SK-N-SH (cell line): ENCODE results near the gene AFAP1L1. TPM values are rescaled to one million over a fixed set of nuclear protein-coding genes. Genes with fewer than 3 reads are reported as not detected.
A peak's percentile ranks its signal among the peaks of the same experiment; 100 is the strongest.

ENCODE experiments used
- CTCF ChIA-PET: fragments of 300-600, 350-600 bp; formaldehyde crosslinking; extraction: SDS; loops from one replicate; lab custom pipeline; 2021; lab: Yijun Ruan, JAX
- POLR2A ChIA-PET: fragments of 350-600 bp; sonication (Branson Sonifier 250); formaldehyde crosslinking; extraction: SDS; loops from one replicate; lab custom pipeline; 2020; ENCODE audit warnings: antibody characterized with exemption, inconsistent platforms; lab: Yijun Ruan, JAX
- DNase-seq: peaks from one replicate; pipeline ENCODE4 v3.0.0; 2012
- H2AFZ ChIP-seq: fragments of 200-600 bp; sonication (generic); 2 replicates; pipeline ENCODE4 v1.8.1; 2016; ENCODE audit warnings: antibody characterized with exemption, mild to moderate bottlenecking, low read depth
- H3F3A ChIP-seq: fragments of 200-600 bp; sonication (generic); replicated peaks from 2 replicates; pipeline ENCODE3; 2016; ENCODE audit warnings: antibody characterized with exemption, mild to moderate bottlenecking; ENCODE audit not compliant: insufficient read depth
- H3K27ac ChIP-seq, 2 experiments: fragments of 200-500 bp in 1 of 2; fragments of 200-600 bp in 1 of 2; sonication (Bioruptor generic) in 1 of 2; sonication (generic), shearing (Covaris generic) in 1 of 2; 2 replicates each; pipeline versions ENCODE4 v1.5.1 to v1.6.1; 2014 to 2016; ENCODE audit warnings: low read depth in 2 of 2, inconsistent platforms in 1 of 2, low read length in 1 of 2, mild to moderate bottlenecking in 1 of 2, mixed read lengths in 1 of 2
- H3K27me3 ChIP-seq: fragments of 200-600 bp; sonication (generic), shearing (Covaris generic); 2 replicates; pipeline ENCODE4 v1.6.1; 2016; ENCODE audit warnings: mixed run types; ENCODE audit not compliant: insufficient read depth
- H3K36me3 ChIP-seq, 2 experiments: fragments of 200-500 bp in 1 of 2; fragments of 200-600 bp in 1 of 2; sonication (Bioruptor generic) in 1 of 2; sonication (generic) in 1 of 2; replicated peaks in 1 of 2; 2 replicates each; pipeline versions ENCODE3 to v1.5.1; 2014 to 2016; ENCODE audit warnings: low read length in 1 of 2, mild to moderate bottlenecking in 1 of 2; ENCODE audit not compliant: insufficient read depth in 2 of 2, control insufficient read depth in 1 of 2
- H3K4me1 ChIP-seq, 2 experiments: fragments of 200-500 bp in 1 of 2; fragments of 200-600 bp in 1 of 2; sonication (Bioruptor generic) in 1 of 2; sonication (generic), shearing (Covaris generic) in 1 of 2; 2 replicates each; pipeline versions ENCODE4 v1.5.1 to v1.6.1; 2014 to 2016; ENCODE audit warnings: low read depth in 1 of 2, low read length in 1 of 2, mixed run types in 1 of 2; ENCODE audit not compliant: insufficient read depth in 2 of 2, control insufficient read depth in 1 of 2
- H3K4me2 ChIP-seq: fragments of 200-600 bp; sonication (generic), shearing (Covaris generic); 2 replicates; pipeline ENCODE4 v1.6.1; 2017; ENCODE audit warnings: mixed run types
- H3K4me3 ChIP-seq, 2 experiments: fragments of 200-500 bp in 1 of 2; fragments of 200-600 bp in 1 of 2; sonication (Bioruptor generic) in 1 of 2; sonication (generic), shearing (Covaris generic) in 1 of 2; 2 replicates each; pipeline versions ENCODE4 v1.5.1 to v1.8.1; 2014 to 2016; ENCODE audit warnings: low read depth in 2 of 2, inconsistent platforms in 1 of 2, low read length in 1 of 2, mild to moderate bottlenecking in 1 of 2, mixed read lengths in 1 of 2, moderate library complexity in 1 of 2
- H3K79me2 ChIP-seq: fragments of 200-600 bp; sonication (generic); 2 replicates; pipeline ENCODE4 v1.8.1; 2017; ENCODE audit warnings: mild to moderate bottlenecking; ENCODE audit not compliant: insufficient read depth
- H3K9ac ChIP-seq: fragments of 200-600 bp; sonication (generic); 2 replicates; pipeline ENCODE4 v1.6.1; 2017; ENCODE audit warnings: mixed run types
- H3K9me2 ChIP-seq: fragments of 200-600 bp; sonication (generic); 2 replicates; pipeline ENCODE4 v1.6.1; 2017; ENCODE audit warnings: mixed run types
- H3K9me3 ChIP-seq: fragments of 200-600 bp; sonication (generic); 2 replicates; pipeline ENCODE4 v1.6.1; 2017; ENCODE audit warnings: mixed run types, mild to moderate bottlenecking, moderate library complexity
- H4K20me1 ChIP-seq: fragments of 200-600 bp; sonication (generic); 2 replicates; pipeline ENCODE4 v1.6.1; 2017; ENCODE audit warnings: mild to moderate bottlenecking, mixed run types; ENCODE audit not compliant: insufficient read depth
- EZH2phosphoT487 ChIP-seq: fragments of 200-600 bp; sonication (generic); IDR thresholded peaks from 2 replicates; pipeline ENCODE4 v1.6.1; 2017; ENCODE audit warnings: low read depth, mixed run types, mild to moderate bottlenecking, antibody characterized with exemption, moderate library complexity, borderline replicate concordance
- FOSL2 ChIP-seq: IDR thresholded peaks from 2 replicates; pipeline ENCODE4 v1.4.0; 2012; ENCODE audit warnings: low read depth, mild to moderate bottlenecking, moderate library complexity, borderline replicate concordance
- FOXJ3 ChIP-seq: sonication (generic); formaldehyde crosslinking; IDR thresholded peaks from 2 replicates; pipeline ENCODE4 v1.5.1; 2020; ENCODE audit warnings: mild to moderate bottlenecking, missing genetic modification reagents
- FOXM1 ChIP-seq: IDR thresholded peaks from 2 replicates; pipeline ENCODE4 v1.4.0; 2012; ENCODE audit warnings: low read depth, mild to moderate bottlenecking
- GATA2 ChIP-seq: sonication (generic); formaldehyde crosslinking; IDR thresholded peaks from 2 replicates; pipeline ENCODE4 v1.5.0; 2020; ENCODE audit warnings: mild to moderate bottlenecking, missing genetic modification reagents
- JUND ChIP-seq: IDR thresholded peaks from 2 replicates; pipeline ENCODE4 v1.4.0; 2012
- NFIC ChIP-seq: IDR thresholded peaks from 2 replicates; pipeline ENCODE4 v1.4.0; 2012; ENCODE audit warnings: borderline replicate concordance
- POLR2AphosphoS5 ChIP-seq: IDR thresholded peaks from 2 replicates; pipeline ENCODE4 v1.6.1; 2012; ENCODE audit warnings: low read depth, low read length
- RAD21 ChIP-seq: IDR thresholded peaks from 2 replicates; pipeline ENCODE4 v1.6.1; 2012; ENCODE audit warnings: mild to moderate bottlenecking, low read length
- RXRA ChIP-seq: IDR thresholded peaks from 2 replicates; pipeline ENCODE4 v1.4.0; 2012; ENCODE audit warnings: low read depth, mild to moderate bottlenecking, borderline replicate concordance
- TAF1 ChIP-seq: IDR thresholded peaks from 2 replicates; pipeline ENCODE4 v1.6.1; 2012; ENCODE audit warnings: low read depth, mild to moderate bottlenecking, low read length, moderate library complexity, borderline replicate concordance
- USF1 ChIP-seq: IDR thresholded peaks from 2 replicates; pipeline ENCODE4 v1.4.0; 2012; ENCODE audit warnings: low read depth, borderline replicate concordance
- WGBS: methylation state at CpG from one replicate; pipeline ENCODE4 v1.1.6; 2017; ENCODE audit warnings: low lambda C conversion rate; 5-methylcytosine and 5-hydroxymethylcytosine counted together
- polyA plus RNA-seq, 3 experiments: library from polyadenylated mRNA; depleted of rRNA; stranded (reverse); fragments of >200 nt; gene quantifications; 2 replicates each; pipeline ENCODE4 v1.2.3, GENCODE V29; 2012
- TF ChIP-seq, protein P1 (sequence below): fragments of 200-600 bp; sonication (generic); IDR thresholded peaks from 2 replicates; pipeline ENCODE4 v1.6.1; 2017; ENCODE audit warnings: antibody characterized with exemption, mild to moderate bottlenecking, moderate library complexity
- TF ChIP-seq, protein P2 (sequence below): IDR thresholded peaks from 2 replicates; pipeline ENCODE4 v1.6.1; 2012; ENCODE audit warnings: mild to moderate bottlenecking, low read depth, low read length, moderate library complexity

AFAP1L1 gene
- polyA plus RNA-seq, 1 of the 3 experiments (the other 2 are of a cell fraction), result 0.82 TPM

- POLR2A ChIA-PET, result interaction anchor here (1.3 kb wide), 1 partner anchor 12 kb away, joined by 3 read pairs; no protein-coding TSS in a partner anchor
- CTCF ChIA-PET, result interaction anchor here (1.4 to 41.4 kb wide), 7 partner anchors 8 to 191 kb away, joined by 4 to 1751 read pairs (median 29); partner anchors contain the start of gene IL17B
- WGBS, result 89% methylated on average over 7 of the region's 20 CpGs
These were observed 102.6 kb downstream of the AFAP1L1 start for GRCh38 chr5:149374303-149374702.

More at GRCh38 chr5:149374303-149374702, 102.6 kb downstream of the AFAP1L1 start:
- DNase-seq, result peak; percentile 6
- Histone ChIP-seq H4K20me1 (no peaks in the 10 kb centered on the region), H2AFZ (no peak overlapping the region), H3K36me3 (no peaks in the 10 kb centered on the region), H3K4me2 (no peak overlapping the region), H3K4me1 (peaks cover 0 to 9% of the 10 kb centered on the region in 2 experiments; a peak in 1 of 4 replicates), H3K27ac (no peak overlapping the region), H3K9me2 (no peaks in the 10 kb centered on the region), H3K9ac (no peak overlapping the region), H3K9me3 (no peaks in the 10 kb centered on the region), H3K79me2 (no peaks in the 10 kb centered on the region), H3K27me3 (no peaks in the 10 kb centered on the region), H3K4me3 (no peak overlapping the region), H3F3A (no peaks in the 10 kb centered on the region)
- TF ChIP-seq JUND (no peak), NFIC (no peak), POLR2AphosphoS5 (no peak), GATA2 (CRISPR knock-in tag) (no peak), TAF1 (no peak), RAD21 (no peak), USF1 (no peak), FOSL2 (no peak), FOXJ3 (CRISPR knock-in tag) (no peak), EZH2phosphoT487 (no peak), RXRA (no peak), FOXM1 (no peak)
- TF ChIP-seq, protein P1, sequence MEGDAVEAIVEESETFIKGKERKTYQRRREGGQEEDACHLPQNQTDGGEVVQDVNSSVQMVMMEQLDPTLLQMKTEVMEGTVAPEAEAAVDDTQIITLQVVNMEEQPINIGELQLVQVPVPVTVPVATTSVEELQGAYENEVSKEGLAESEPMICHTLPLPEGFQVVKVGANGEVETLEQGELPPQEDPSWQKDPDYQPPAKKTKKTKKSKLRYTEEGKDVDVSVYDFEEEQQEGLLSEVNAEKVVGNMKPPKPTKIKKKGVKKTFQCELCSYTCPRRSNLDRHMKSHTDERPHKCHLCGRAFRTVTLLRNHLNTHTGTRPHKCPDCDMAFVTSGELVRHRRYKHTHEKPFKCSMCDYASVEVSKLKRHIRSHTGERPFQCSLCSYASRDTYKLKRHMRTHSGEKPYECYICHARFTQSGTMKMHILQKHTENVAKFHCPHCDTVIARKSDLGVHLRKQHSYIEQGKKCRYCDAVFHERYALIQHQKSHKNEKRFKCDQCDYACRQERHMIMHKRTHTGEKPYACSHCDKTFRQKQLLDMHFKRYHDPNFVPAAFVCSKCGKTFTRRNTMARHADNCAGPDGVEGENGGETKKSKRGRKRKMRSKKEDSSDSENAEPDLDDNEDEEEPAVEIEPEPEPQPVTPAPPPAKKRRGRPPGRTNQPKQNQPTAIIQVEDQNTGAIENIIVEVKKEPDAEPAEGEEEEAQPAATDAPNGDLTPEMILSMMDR, result no peak
- TF ChIP-seq, protein P2, sequence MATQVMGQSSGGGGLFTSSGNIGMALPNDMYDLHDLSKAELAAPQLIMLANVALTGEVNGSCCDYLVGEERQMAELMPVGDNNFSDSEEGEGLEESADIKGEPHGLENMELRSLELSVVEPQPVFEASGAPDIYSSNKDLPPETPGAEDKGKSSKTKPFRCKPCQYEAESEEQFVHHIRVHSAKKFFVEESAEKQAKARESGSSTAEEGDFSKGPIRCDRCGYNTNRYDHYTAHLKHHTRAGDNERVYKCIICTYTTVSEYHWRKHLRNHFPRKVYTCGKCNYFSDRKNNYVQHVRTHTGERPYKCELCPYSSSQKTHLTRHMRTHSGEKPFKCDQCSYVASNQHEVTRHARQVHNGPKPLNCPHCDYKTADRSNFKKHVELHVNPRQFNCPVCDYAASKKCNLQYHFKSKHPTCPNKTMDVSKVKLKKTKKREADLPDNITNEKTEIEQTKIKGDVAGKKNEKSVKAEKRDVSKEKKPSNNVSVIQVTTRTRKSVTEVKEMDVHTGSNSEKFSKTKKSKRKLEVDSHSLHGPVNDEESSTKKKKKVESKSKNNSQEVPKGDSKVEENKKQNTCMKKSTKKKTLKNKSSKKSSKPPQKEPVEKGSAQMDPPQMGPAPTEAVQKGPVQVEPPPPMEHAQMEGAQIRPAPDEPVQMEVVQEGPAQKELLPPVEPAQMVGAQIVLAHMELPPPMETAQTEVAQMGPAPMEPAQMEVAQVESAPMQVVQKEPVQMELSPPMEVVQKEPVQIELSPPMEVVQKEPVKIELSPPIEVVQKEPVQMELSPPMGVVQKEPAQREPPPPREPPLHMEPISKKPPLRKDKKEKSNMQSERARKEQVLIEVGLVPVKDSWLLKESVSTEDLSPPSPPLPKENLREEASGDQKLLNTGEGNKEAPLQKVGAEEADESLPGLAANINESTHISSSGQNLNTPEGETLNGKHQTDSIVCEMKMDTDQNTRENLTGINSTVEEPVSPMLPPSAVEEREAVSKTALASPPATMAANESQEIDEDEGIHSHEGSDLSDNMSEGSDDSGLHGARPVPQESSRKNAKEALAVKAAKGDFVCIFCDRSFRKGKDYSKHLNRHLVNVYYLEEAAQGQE, result no peak
